Choroid plexus epithelial cell (primary cell): Measurements from ENCODE around the gene SUMO1.
"Not testable (repeated sequence)": the region's sequence is repeated elsewhere in the genome, so short reads cannot be mapped to it uniquely, and the experiment has no call there.

ENCODE experiments used
- DNase-seq: peaks from one replicate; pipeline ENCODE4 v3.0.0-alpha.2; 2010; ENCODE audit warnings: low read depth
- H3K4me3 ChIP-seq: 2 replicates; pipeline ENCODE4 v1.5.1; 2011; ENCODE audit warnings: low read depth, mild to moderate bottlenecking, control low read depth, low read length, moderate library complexity
- CTCF ChIP-seq: conservative IDR thresholded peaks from 2 replicates; pipeline ENCODE4 v1.5.1; 2011; ENCODE audit warnings: low read depth, mild to moderate bottlenecking, control low read depth, inconsistent platforms, low read length, moderate library complexity

SUMO1 gene

GRCh38 chr2:202267495-202267894 lies 29.1 kb upstream of the SUMO1 start:
- TF ChIP-seq CTCF: no peak

GRCh38 chr2:202265467-202266277 lies 27.3 kb upstream of the SUMO1 start, which contains the start of gene NOP58:
Gene NOP58, plus strand, starts transcription at chr2:202265763. Its CDS starts 179 bp downstream, at chr2:202265942.
- no peak for TF ChIP-seq CTCF
- peak; percentile 96 for DNase-seq
- H3K4me3 ChIP-seq: peak within 1 kb of the TSS; percentile 89

More at GRCh38 chr2:202267495-202267894, 29.1 kb upstream of the SUMO1 start:
- H3K4me3 ChIP-seq: peak overlapping the region; percentile 89
- peak; percentile 21 for DNase-seq

- H3K4me3 ChIP-seq: no peak overlapping the region
- peak; percentile 10 for DNase-seq
- TF ChIP-seq CTCF: no peak
Measured at GRCh38 chr2:202261531-202261930, 23.1 kb upstream of the SUMO1 start.

- peak; percentile 50 for DNase-seq
- TF ChIP-seq CTCF: no peak
- no peak overlapping the region for H3K4me3 ChIP-seq
Measured at GRCh38 chr2:202251494-202251893, 13.1 kb upstream of the SUMO1 start.

- H3K4me3 ChIP-seq: no peak overlapping the region
- TF ChIP-seq CTCF: no peak
- peak; percentile 60 for DNase-seq
Measured at GRCh38 chr2:202249521-202250253, 11.3 kb upstream of the SUMO1 start.

GRCh38 chr2:202247710-202248109 lies 9.3 kb upstream of the SUMO1 start:
- not testable (repeated sequence) for DNase-seq, H3K4me3 ChIP-seq

GRCh38 chr2:202237787-202238233 lies 587 bp downstream of the SUMO1 start:
- TF ChIP-seq CTCF: no peak
- H3K4me3 ChIP-seq: peak overlapping the region; percentile 91
- DNase-seq: peak; percentile 57
